NK-92 (cell line): ENCODE measurements around the gene CYTIP.

Source experiments
- DNase-seq: peaks from one replicate; lab custom pipeline; 2025; ENCODE audit not compliant: unreplicated experiment; lab: John Stamatoyannopoulos, UW

Gene CYTIP

DNA sequence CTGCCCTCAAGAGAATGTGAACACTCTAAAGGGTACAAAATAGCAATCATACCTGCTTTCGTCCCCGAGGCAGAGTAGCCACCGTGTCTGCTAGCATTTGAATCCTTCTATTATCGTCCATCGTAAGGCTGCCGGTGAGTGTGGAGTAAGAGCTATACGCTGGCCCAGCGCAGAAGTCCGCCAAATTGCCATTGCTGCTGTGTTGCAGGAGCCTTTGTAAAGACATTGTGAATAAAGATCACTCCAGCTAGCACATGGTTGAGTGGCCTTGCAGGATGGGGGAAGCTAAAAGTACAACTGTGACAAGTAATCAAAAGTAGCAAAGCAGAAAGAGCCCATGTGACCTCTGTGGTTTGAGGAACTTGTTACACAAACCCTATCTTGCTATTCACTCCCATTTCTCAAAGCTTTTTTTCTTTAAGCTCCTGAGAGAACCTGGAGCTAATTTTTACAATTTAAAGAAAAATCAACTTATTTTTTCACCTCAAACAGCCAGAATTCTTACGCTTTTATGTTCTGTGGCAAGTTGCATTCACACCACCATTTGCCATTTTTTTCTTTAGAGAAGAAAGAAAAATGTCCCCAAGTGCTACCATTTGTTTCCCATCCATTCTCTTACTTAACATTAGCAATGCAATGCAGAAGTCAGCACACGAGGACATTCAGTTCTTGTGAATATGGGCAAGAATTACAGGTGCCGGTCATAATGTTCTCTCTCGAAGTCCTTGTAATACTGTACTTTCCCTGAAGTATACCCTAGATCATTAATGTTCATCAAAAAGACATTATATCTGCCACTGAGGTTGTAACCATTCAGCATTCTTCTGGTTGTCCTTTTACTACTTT lies at the start of gene CYTIP:
CYTIP (minus strand) TSS at position 295 of the 846 bp plus-strand sequence; CDS start at position 226, 69 bp downstream.
- DNase-seq, result no peak

DNA sequence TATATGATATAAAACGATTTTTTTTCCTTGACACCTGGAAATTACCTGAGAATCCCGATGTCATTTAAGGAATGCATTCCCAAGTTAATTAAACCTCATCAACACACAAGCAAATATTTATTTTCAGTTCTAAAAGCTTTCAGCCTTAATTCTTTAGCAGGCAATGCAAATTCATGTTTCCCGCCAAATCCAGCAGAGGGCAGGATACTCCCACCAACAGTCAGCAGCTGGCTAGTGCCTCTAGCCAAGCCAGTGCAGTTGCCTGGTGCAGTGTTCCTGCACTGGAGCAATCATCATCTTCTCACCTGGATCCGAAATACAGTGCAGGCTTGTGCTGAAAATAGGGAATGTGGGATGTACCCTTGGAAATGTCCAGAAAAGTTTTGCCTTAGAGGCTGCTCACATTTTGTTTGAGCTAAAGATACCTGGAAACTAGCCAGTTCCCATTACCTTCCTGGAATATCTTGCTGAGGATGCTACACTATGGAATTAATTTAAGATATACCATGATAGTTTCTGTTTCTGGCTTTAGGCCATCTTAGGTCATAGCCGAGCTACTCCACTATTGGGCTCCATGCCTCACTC lies 48.4 kb upstream of the CYTIP start:
- no peak for DNase-seq

DNA sequence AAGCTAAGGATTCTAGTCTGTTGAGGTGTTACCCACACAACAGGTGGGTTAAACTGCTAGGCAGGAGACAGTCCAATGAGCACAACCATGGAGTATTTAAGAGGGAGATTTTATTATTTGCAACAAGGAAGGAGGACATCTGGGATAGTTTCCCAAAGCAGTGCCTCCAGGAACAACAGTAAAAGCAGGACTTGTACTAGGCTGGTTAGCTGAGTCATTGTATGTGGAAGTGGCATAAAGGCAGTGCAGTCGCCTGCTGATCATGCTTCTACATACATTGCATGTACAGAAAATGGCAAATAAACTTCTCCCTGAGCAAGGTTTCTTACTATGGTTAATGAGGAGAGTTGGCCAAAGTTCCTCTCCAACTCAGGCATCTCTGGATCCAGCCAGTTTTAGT lies 46.1 kb upstream of the CYTIP start:
- DNase-seq, result no peak

DNA sequence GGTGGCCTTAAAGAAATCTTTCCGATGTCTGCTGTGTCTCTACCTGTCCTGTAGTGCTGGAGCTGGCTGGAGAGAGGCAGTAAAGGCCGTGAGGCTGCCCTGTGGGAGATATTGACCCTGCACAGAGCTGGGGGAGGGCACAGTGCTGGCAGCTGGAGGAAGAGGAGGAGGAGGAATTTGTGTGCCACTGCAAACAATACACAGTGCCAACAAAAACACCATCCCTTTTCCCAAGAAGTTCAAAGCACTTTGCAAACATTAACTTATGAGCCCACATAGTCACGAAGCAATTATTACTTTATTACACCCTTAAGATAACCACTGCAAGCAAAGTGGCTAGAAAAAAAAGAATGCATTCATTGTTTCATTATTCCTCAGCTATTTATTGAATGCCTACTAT lies 45.0 kb upstream of the CYTIP start:
- no peak for DNase-seq

DNA sequence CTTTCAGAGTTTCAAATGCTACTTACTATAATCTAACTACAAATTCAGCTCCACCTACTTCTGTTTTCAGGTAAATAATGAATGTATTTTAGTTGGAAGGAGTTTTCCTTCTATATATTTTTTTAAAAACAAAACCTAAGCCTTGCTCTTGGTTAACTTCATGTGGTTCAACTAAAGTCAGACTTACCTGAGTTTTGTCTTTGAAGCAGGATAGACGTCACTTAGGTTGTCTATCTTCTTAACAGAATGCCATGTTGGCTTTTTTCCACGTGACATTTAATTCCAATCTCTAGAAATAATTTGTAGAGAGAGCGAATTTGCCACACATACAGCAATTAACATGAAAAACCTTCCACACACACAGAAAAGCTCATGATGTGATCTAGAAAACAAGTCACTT lies 43.9 kb upstream of the CYTIP start:
- no peak for DNase-seq

DNA sequence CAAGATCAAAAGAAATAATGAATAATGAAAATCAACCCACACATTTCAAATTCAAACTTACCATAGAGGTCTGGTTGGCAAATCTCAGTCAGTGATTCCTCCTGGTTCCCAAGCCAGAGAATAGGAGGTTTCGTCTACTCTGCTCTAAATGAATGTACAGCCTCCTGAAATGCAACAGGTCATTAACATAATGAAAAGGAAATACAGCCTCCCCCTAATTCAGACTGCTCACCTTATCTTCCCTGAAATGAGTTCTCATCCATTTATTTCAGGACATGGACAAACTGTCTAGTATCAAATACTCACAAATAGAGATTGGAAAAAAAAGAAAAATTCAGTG lies 43.4 kb upstream of the CYTIP start:
- DNase-seq, result no peak

DNA sequence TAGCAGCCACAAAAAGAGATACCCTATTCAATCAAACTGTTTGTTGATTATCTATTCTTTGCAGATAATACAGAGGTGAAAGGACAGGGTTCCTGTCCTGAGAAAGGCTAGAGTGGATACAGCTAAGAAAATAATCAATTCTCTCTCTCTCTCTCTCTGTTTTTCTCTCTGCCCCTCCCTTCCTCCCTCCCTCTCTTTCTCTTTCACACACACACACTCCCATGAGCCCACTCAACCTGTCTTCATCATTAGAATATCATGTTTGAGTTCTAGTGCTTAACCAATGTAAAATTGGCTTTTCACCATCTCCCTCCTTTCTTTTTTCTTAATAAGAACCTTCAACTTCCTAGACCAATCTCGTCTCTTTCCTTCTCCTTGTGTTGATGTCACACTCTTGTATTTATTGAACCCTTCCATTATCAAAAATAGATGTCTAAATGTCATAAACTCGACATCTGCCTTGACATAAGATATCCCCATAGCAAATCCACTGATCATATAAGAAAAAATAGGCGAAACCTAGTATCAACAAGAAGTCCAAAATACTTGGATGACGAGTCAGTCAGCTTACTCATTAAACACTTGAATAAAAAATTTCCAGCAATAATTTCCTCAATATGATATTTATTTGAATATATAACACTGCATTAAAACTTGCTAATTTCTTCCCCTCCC lies 42.8 kb upstream of the CYTIP start:
- no peak for DNase-seq

DNA sequence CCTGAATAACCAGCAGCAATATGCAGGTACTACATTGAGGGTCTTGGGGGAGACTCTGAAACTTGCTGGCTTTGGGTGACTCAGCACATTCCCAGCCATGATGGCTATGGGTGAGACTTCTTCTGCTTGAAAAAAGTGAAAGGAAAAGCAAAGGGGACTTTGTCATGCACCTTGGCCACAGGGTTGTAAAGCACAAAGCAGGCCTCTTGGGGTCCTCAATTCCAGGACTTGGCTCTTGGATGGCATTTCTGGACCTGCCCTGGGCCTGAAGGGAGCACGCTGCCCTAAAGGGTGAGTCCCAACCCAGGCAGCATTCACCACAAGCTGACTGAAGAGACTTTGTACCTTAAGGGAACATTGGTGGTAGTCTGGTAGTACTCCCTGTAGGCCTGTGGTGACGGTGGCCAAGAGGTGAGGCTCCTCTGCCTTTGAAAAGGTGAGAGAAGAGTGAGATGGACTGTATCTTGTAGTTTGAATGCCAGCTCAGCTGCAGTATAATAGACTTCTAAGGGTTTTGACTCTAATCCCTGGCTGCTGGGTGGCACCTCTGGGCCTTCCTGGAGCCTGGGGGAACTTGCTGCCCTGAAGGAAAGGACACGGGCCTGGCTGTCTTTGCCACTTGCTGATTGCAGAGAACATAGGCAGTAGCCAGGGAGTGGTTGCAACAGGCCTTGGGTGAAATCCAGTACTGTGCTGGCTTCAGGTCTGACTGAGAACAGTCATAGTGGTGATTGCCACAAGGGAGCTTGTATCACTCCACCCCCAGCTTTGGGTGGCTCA lies 36.5 kb upstream of the CYTIP start:
- no peak for DNase-seq

DNA sequence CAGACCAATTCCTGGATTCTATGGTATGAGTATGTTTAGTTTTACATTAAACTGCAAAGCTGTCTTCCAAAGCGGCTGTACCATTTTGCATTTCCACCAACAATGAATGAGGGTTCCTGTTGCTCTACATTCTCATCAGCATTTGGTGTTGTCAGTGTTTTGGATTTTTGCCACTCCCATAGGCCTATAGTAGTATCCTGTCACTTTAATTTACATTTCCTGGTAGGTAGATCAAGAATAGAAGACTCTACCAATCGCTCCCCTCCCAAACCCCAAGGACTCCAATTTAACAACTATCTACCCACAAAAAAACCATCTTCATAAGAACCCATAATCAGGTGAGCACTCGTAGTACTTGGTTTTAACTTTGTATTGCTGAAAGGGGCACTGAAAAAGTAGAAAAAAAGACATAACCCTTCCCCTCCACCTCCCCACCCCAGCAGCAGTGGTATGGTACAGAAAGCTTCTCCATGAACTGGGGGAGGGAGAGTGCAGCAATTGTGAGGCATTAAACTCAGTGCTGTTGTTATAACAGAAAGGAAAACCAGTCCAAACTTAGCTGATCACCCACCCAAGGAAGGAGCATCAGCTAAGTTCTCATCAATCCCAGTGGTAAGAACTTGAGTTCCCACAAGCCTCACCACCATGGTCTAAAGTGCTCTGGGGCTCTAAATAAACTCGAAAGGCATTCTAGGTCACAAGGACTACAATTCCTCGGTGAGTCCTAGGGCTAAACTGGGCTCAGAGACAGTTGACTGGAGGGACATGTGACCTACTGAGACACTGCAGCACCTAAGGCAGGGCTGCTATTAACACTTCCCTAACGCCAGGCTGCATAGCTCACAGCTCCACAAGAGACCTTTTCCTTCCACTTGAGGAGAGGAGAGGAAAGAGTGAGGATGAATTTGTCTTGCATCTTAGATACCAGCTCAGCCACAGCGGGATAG lies 35.5 kb upstream of the CYTIP start:
- no peak for DNase-seq

DNA sequence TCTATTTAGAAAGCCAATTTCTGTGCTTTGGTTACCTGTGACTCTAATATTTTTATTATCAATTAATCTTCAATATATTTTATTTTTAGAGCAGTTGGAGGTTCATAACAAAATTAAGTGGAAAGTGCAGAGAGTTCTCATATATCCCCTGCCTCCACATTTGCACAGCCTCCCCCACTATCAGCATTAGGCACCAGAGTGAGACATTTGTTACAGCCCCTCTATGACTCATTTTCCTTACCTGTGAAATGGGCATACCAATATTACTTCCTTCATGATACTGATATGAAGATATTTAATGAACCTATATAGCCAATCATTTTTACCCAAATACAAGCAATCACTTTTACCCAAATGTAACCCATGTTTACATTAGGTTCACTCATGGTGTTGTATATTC lies 34.0 kb upstream of the CYTIP start:
- no peak for DNase-seq

DNA sequence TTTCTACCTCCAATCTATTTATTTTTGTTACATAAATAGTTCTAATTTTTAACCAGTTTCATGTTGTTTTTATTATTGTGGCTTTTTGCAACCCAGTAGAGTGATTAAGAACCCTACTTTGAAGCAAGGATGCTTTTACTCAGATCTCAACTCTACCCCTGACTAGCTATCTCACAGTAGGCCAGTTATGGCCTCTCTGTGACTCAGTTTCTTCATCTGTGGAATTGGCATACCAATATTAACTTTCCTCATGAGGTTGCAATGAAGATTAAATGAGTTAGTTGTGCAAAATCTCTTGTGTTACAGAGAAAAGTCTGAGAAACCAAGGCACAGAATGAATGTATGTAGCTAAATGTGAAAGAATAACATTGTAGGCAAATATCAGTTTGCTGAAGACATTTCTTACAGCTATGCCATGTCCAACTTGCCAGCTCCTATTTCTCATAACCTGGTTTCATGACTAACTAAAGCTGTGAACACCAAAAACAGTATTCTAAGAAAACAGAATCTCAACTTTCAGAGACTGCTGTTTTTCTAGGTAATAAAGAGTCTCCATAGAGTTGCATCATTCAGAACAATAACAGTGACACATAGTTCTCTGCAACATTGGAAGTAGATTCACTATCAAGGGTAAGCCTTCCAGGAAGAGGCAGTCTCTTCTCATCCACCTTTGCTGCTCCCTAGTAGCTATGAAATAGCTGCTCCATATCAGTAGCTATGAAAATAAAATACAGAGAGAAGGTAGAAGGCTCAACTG lies 33.2 kb upstream of the CYTIP start:
- no peak for DNase-seq

DNA sequence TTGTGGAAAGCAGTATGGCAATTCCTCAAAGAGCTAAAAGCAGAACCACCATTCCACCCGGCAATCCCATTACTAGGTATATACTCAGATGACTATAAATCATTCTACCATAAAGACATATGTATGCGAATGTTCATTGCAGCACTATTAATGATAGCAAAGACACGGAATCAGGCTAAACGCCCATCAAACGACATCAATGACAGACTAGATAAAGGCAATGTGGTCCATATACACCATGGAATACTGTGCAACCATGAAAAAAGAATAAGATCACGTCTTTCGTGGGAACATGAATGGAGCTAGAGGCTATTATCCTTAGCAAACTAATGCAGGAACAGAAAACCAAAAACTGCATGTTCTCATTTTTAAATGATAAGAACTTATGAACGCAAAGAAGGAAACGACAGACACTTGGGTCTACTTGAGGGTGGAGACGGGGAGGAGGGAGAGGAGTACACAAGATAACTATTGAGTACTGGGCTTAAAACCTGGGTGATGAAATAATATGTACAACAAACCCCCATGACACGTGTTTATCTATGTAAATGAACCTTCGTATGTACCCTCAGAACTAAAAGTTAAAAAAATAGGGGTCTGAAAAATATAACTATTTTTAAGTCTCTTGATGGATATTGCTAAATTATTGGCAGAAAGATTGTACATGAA lies 32.0 kb upstream of the CYTIP start:
- no peak for DNase-seq

DNA sequence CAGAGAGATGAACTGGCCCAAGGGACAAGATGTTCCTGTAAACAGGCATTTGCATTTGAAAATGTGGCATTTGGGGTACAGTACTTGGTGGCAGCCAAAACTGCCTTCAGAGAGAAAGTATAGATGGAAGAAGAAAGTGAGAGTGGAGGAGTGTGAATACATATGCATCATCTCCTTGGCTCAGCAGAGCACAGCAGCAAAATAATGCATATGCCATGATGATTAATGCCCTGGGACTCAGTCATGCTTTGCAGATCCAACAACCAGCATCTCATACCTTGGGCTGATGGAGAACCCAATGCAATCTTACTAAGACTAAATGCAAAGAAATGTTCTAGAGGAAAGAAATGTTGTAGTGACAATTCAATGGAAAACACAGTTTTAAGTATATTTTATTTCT lies 29.7 kb upstream of the CYTIP start:
- no peak for DNase-seq

DNA sequence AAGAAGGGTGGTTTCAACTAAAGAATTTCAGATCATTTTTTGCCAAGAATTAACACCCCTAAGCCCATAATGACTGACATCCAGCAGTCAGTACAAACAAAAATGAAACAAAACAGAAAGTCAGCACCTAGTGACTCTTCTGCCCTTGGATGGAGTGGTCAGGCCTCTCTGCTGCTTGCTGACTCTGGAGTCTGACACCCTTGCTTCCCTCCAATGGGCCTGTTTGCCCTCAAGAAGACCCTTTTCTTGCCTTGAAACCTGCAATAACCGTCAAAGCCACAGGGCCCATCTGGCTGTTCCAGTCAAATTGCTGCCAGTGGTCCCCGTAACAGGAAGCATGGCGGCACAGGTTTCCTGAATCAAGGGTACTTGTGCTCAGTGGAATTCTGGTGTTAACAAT lies 27.2 kb upstream of the CYTIP start:
- no peak for DNase-seq

DNA sequence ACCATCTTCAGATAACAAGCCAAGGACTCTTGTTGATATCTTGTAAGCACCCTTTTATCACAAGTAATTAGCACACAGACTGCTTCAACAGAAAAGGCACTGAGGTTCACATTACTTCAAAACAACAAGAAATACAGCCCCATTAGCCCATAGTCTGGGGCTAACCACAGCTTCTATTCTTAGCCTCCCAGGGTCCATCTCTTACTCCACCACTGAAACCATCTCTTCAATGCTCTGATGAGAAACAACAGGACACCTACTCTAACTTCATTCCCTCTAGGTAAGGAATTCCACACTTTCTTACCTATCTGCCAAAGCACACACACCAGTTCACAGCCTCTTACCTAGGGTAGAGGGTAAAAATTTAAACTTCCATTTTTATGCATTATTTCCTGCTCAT lies 26.4 kb upstream of the CYTIP start:
- no peak for DNase-seq

DNA sequence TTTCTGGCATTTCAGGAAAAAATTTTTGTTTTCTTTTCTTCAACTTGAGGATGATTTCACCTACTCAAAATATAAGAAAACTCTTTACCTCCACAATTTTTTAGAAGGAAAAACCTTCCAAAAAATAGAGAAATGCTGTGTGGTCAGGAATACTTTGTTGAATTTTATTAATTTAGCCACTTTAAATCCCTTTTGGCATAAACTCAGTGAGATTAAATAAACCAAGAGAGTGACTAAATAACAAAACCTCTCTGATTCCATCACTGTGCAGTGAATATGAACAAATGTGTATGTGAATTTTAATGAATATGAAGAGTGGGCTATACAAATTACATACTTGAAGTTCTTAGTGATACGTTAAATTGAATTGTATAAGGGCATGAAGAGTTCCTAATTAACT lies 25.8 kb upstream of the CYTIP start:
- no peak for DNase-seq

DNA sequence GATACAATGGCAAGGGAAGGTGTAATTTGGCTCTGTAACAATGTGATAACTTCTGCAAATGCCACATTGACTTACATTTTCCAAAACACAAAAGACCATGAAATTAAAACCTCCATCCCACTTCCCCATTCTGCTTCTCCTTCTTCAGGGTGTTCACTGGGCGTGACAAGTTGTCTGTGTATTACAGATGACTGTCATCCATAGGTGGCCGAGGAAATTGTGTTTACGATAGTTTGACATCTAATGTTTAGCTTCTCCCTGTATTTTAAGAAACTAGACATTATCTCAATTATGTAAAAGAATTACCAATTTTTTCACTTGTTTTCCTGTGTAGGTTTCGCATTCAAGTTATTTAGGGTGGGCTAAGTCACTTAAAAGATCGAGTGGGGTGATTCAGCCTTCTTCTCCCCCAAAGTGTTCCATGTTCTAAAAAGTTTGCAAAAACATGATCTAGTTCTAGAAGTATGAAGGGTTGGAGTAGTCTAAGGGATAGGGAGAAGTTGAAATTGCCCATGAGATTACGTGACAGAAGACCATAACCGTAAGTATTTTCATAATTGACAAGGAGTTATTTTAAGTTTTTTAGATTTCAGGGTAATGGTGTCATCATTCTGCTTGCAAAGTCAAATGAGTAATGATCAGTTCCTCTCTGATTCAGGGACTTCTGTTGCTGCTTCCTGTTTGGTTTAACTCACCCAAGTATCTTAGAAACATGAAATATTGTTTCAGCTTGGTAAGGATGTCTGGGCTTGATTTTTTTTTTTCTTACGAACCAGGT lies 25.2 kb upstream of the CYTIP start:
- no peak for DNase-seq

DNA sequence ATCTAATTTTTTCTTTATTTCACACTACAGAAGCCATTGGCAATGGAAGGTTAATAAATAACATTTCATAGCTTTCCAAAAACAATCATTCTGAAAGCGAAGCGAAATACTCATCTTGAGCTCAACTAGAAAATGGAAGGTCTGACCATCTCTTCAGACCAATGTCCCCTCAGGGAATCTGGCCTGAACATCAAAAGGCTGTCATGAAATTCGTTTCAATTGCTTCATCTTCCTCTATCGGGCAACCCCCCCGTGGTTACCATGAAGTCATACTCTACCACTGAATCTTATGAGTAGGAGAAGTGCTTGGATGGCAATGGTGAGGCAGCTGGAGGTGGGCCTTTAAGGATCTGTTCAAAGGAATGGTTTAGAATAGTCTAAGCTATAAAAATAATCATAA lies 22.9 kb upstream of the CYTIP start:
- no peak for DNase-seq
